GM19395 (cell line): Measurements from ENCODE around the gene PCDH9.
"Not testable (repeated sequence)": the region's sequence is repeated elsewhere in the genome, so short reads cannot be mapped to it uniquely, and the experiment has no call there.

Source experiments
- ATAC-seq: cut with Tn5 transposase; IDR thresholded peaks from one replicate; pipeline ENCODE4 v1.9.1; 2021; ENCODE audit warnings: mild to moderate bottlenecking, moderate library complexity; ENCODE audit not compliant: unreplicated experiment

Gene PCDH9

GRCh38 chr13:66803013-66803807 is 426.9 kb downstream of the PCDH9 start:
- ATAC-seq = no peak

GRCh38 chr13:66795636-66796035 is 434.5 kb downstream of the PCDH9 start:
- no peak for ATAC-seq

- ATAC-seq = peak; percentile 78
These were observed 435.6 kb downstream of the PCDH9 start for GRCh38 chr13:66794340-66795031.

DNA sequence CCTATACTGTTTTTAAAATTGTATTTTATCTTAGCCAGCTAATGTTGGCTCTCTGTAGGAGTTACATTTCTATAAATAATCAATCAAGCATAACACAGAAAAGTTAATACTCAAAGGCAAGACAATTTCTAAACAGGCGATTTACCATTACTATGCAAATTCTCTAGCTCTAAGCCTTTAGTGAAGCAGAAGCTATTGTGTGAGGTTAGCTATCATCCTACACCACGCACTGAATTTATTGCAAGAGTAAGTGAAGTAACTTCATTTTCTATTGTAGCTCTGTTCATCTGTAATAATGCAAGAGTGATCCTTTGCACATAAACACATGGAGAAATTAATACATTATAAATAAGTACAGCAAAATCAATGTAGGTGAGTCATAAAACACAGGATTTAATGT is 439.3 kb downstream of the PCDH9 start:
- no peak for ATAC-seq

DNA sequence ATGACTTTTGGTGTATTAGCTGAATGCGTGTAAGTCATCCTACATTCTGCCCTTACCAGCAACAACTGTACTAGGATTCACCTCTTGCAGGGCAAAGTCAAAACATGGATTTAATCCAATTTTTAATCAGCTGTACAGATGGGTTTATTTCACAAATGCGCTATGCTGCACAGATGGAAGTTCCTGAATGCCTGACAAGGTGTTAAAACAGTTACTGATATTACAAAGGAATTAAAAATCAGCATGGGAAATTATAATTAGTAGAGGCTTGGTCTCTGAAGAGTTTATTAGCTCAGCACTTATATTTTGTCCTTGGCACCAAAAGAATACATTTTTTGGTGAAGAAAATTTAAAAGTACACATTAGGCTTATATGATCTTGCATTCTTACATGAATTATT is 448.9 kb downstream of the PCDH9 start:
- no peak for ATAC-seq

DNA sequence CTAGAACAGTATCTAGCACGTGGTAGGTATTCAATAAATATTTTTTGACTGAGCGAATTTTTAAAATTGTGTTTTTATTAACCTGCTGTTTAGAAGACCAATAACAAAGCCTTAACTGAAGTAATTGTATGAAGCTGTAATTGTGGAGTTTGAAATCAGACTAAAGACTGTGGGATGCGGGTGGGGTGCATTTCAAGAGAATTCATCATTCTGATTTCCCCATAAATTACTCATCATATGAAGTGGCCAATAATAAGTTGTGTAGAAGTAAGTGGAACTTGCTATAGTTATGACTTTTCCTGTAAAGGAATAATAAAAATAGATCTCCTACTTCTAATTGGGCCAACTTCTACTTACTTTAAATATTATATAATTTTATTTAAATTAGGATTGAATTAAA is 449.3 kb downstream of the PCDH9 start:
- no peak for ATAC-seq

GRCh38 chr13:66778461-66778860 is 451.7 kb downstream of the PCDH9 start:
- ATAC-seq = no peak

- no peak for ATAC-seq
These were observed 454.9 kb downstream of the PCDH9 start for GRCh38 chr13:66775196-66775595.

- no peak for ATAC-seq
These were observed 456.1 kb downstream of the PCDH9 start for GRCh38 chr13:66774046-66774445.

DNA sequence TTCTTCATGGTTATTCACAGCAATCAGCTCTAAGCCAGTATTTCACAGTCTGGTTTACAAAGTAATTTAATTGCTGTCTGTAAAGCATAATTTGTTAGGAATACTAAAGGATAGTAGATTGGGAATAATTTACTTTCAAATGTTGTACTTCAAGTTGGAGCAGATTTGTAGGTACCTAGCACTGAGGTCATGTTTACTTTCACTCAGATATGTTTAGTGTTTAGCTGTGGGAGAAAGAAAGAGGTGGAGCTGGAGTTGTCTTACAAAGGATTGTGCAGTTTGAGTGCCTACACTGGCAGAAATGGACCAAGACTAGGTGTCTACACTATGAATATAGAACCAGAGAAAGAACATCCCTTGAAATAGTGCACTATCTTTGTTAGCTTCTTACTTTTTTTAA is 464.6 kb downstream of the PCDH9 start:
- no peak for ATAC-seq

- ATAC-seq = not testable (repeated sequence)
These were observed 469.5 kb downstream of the PCDH9 start for GRCh38 chr13:66760678-66761077.

GRCh38 chr13:66759919-66760318 is 470.2 kb downstream of the PCDH9 start:
- no peak for ATAC-seq

DNA sequence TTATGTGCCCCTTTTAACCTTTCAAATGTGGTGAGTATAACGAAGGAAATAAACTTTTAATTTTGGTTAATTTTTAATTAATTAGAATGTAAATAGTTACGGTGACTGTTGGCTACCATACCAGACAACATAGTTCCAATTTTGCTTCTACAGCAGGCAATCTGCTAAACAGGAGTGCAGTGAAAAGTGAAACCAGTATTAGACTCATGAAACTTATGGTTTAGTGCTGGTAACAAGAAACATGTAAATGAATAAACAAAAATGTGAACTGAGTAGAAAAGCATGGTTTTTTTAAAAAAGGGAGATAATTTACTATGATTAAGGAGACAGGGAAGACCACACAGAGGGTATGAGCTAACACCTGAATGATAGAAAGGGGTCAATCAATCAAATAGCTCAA is 478.4 kb downstream of the PCDH9 start:
- ATAC-seq = peak; percentile 71

DNA sequence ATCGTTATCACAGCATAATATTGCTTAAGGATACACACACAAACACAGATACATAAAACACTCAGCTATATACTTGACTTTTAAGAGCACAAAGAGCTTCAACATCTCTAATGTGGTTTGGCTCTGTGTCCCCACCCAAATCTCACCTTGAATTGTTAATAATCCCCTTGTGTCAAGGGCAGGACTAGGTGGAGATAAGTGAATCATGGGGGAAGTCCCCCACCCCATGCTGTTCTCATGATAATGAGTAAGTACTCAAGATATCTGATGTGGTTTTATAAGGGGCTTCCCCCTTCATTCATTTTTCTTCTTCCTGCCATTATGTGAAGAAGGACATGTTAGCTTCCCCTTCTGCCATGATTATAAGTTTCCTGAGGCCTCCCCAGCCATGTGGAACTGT is 481.4 kb downstream of the PCDH9 start:
- ATAC-seq = no peak

DNA sequence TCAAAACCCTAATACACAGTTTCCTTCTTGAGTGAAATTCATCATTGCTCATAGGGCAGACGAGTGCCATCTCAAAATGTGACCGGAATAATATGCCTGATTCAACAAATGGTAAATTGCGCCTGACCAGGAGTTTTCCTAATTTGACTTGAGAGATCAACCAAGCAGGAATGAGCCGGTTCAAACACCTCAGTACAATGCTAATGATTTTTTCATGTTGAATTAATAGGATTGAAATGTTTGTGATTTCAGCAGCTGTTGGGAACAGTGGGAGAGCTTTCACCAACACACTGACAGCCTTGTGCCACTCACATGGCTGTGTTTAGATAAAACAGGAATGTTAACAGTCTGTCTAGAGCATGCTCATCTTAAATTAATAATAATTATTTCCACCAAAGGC is 484.8 kb downstream of the PCDH9 start:
- ATAC-seq = no peak

DNA sequence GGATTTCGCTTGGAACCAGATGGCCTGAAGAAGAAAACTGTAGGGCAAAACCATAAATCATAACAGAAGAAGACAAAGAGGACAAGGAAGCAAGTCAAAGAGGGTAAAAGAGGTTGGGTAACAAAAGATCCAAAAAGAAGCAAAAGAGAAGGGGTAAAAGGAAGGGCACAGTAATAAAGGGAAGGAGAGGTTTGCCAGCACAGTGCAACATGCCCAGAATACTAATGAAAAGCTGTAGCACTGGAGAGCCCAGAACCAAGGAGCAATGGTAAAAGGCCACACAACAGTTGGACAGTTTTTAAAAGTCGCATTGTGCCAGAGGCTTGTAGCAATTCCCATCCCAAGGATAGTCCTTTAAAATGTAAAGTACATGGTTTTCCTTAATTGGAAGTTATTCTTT is 506.6 kb downstream of the PCDH9 start:
- no peak for ATAC-seq

DNA sequence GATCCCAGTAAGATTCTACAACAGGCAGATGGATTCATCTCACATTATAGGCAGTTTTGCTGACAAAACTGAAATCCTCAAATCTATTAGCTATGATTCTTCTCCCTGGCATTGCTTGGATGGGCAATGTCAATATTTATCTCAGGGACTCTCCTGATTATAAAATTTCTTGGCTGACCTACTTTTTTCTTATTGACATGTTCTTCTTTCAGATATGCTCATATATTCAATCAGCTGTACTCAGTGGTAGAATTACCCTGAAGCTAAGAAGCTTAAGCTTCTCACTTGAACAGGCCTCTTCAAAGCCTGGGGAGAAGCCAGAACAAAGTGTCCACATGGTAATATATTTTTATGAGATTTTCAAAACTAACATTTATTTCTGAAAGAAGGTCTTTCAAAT is 513.6 kb downstream of the PCDH9 start:
- no peak for ATAC-seq

GRCh38 chr13:66714795-66715194 is 515.3 kb downstream of the PCDH9 start:
- no peak for ATAC-seq

GRCh38 chr13:66704110-66704509 is 526.0 kb downstream of the PCDH9 start:
- ATAC-seq = no peak

GRCh38 chr13:66703597-66703996 is 526.5 kb downstream of the PCDH9 start:
- no peak for ATAC-seq

GRCh38 chr13:66700117-66700601 is 530.0 kb downstream of the PCDH9 start:
- ATAC-seq = no peak

DNA sequence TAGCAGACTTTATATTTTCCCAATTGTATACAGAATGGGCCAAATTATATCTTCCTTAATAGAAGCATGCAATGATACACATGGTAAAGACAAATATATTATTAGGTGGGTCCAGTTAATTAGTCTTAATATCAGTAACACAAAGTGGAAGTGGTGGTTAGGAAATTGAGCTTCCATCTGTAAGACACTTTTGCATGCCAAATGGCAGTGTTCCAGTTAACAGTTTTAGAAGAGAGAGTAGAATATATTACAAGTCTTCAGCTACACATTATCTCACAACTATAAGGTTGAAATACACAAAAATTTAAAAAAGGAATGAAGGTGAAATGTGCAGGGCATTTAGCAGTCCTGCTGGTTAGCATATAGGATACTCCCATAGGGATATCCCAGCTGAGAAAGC is 536.5 kb downstream of the PCDH9 start:
- no peak for ATAC-seq
